ENCODE results near the gene UFD1.

Gene UFD1

GRCh38 chr22:19471572-19471971, 7.4 kb downstream of the UFD1 start:
- DNase-seq (ENCODE audit: low read depth in 2 of 2) = no peak

GRCh38 chr22:19470010-19470409, 9.0 kb downstream of the UFD1 start:
- DNase-seq (ENCODE audit: low read depth in 2 of 2) = no peak

- DNase-seq (ENCODE audit: low read depth in 2 of 2) = no peak
Observed at GRCh38 chr22:19469421-19469820, 9.6 kb downstream of the UFD1 start.

GRCh38 chr22:19467912-19468311, 11.1 kb downstream of the UFD1 start:
- no peak for DNase-seq (ENCODE audit: low read depth in 2 of 2)

- no peak for DNase-seq (ENCODE audit: low read depth in 2 of 2)
Observed at GRCh38 chr22:19466848-19467752, 11.9 kb downstream of the UFD1 start.

- DNase-seq (ENCODE audit: low read depth in 2 of 2) = no peak
Observed at GRCh38 chr22:19466126-19466716, 12.8 kb downstream of the UFD1 start.

GRCh38 chr22:19464975-19465374, 14.0 kb downstream of the UFD1 start:
- DNase-seq (ENCODE audit: low read depth in 2 of 2) = no peak

- DNase-seq (ENCODE audit: low read depth in 2 of 2) = no peak
Observed at GRCh38 chr22:19464546-19464945, 14.4 kb downstream of the UFD1 start.

- DNase-seq (ENCODE audit: low read depth in 2 of 2) = no peak
Observed at GRCh38 chr22:19463491-19464469, 15.2 kb downstream of the UFD1 start.

GRCh38 chr22:19463008-19463407, 16.0 kb downstream of the UFD1 start:
- no peak for DNase-seq (ENCODE audit: low read depth in 2 of 2)

GRCh38 chr22:19461506-19461905, 17.5 kb downstream of the UFD1 start:
- DNase-seq (ENCODE audit: low read depth in 2 of 2) = no peak

GRCh38 chr22:19460036-19460435, 19.0 kb downstream of the UFD1 start:
- DNase-seq (ENCODE audit: low read depth in 2 of 2) = no peak

- no peak for DNase-seq (ENCODE audit: low read depth in 2 of 2)
Observed at GRCh38 chr22:19457828-19458428, 21.1 kb downstream of the UFD1 start.

GRCh38 chr22:19456541-19456940, 22.5 kb downstream of the UFD1 start:
- DNase-seq (ENCODE audit: low read depth in 2 of 2) = no peak

GRCh38 chr22:19455585-19456370, 23.2 kb downstream of the UFD1 start:
- no peak for DNase-seq (ENCODE audit: low read depth in 2 of 2)

GRCh38 chr22:19455033-19455432, 24.0 kb downstream of the UFD1 start:
- no peak for DNase-seq (ENCODE audit: low read depth in 2 of 2)

- DNase-seq (ENCODE audit: low read depth in 2 of 2) = no peak
Observed at GRCh38 chr22:19454156-19454555, 24.8 kb downstream of the UFD1 start.

GRCh38 chr22:19453718-19454117, 25.3 kb downstream of the UFD1 start:
- DNase-seq (ENCODE audit: low read depth in 2 of 2) = no peak

- no peak for DNase-seq (ENCODE audit: low read depth in 2 of 2)
Observed at GRCh38 chr22:19451570-19451969, 27.4 kb downstream of the UFD1 start.

- no peak for DNase-seq (ENCODE audit: low read depth in 2 of 2)
Observed at GRCh38 chr22:19450363-19451175, 28.4 kb downstream of the UFD1 start.
